NCI-H69 (cell line): ENCODE results near the gene MS4A10.

Experiments
- DNase-seq: peaks from one replicate; lab custom pipeline; 2025; lab: John Stamatoyannopoulos, UW

MS4A10 gene

GRCh38 chr11:60765355-60765754 lies 19.8 kb upstream of the MS4A10 start:
- no peak for DNase-seq

- DNase-seq: no peak
Observed at GRCh38 chr11:60766547-60766946, 18.6 kb upstream of the MS4A10 start.

DNA sequence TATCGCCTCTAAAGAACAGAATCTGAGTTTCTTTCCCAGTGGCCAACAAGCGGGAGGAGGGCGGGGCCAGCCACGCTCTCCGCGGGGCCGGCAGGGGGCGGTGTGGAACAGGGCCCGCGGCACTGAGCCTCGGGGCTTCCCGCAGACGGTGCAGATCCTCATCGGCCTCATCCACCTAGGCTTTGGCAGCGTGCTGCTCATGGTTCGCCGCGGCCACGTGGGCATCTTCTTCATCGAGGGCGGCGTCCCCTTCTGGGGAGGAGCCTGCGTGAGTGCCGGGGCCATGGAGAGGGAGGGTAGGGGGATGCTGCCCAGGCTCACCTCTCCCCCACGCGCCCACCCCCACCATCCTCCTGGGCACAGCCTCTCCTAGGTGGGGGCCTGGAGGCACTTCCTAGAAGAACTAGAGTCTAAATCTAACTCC lies 17.7 kb upstream of the MS4A10 start:
- DNase-seq: no peak

DNA sequence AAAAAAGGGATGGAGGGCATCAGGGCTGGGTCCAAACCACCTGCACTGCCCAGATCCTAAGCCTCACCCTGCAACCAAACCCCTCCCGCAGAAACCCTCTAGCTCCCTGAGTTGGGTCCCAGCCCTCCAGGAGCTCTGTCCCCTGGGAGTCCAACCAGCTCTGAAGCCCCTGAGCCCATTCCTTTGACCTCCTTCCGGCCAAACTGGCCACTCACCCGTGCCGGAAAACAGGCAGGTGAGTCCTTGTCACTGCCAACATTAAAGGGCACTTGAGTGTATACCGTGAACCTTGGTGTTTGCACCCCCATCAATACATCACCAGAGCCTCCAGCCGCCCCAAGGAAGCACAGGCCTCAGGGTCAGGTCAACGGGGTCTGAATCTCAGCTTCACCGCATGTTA lies 16.9 kb upstream of the MS4A10 start:
- DNase-seq: no peak

DNA sequence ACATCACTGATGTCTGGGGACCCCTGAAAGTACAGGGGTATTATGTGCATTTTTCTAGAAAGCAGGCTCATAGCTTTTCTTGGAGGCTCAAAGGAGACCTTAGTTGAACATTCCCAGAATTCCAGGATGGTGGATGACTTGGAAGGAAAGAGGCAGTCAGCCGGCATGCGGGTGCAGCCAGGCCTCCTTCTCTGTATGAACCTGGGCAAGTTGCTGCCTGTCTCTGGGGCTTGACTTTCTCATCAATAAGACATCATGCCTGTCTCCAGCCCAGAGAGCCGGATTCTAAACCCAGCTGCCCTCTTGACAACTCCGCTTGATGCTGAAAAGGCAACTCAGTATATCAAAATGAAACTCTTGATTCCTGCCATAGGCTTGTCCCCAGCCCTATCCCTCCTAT lies 15.9 kb upstream of the MS4A10 start:
- no peak for DNase-seq

GRCh38 chr11:60769811-60770210 lies 15.3 kb upstream of the MS4A10 start:
- DNase-seq: peak; percentile 65

GRCh38 chr11:60771146-60771545 lies 14.0 kb upstream of the MS4A10 start:
- DNase-seq: no peak

GRCh38 chr11:60771879-60772525 lies 13.1 kb upstream of the MS4A10 start:
- no peak for DNase-seq

DNA sequence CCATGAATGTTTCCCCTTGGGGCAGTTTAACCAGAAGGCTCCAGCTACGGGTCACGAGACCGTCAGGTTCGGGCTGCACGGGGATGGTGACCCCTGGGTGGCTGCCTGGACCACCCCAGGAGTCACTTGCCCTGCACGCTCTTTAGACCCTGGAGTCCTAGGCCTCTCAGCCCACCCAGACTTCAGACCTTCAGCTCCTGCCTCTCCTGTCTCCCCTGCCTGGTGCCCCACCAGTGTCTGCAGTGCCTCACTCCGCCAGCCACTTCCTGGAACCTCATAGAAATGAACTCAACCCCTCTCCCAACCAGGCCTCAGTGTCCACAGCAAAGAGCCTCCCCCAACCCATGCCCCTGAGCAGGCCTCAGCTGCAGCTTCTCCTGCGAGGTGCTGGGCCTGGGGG lies 12.5 kb upstream of the MS4A10 start:
- DNase-seq: no peak

DNA sequence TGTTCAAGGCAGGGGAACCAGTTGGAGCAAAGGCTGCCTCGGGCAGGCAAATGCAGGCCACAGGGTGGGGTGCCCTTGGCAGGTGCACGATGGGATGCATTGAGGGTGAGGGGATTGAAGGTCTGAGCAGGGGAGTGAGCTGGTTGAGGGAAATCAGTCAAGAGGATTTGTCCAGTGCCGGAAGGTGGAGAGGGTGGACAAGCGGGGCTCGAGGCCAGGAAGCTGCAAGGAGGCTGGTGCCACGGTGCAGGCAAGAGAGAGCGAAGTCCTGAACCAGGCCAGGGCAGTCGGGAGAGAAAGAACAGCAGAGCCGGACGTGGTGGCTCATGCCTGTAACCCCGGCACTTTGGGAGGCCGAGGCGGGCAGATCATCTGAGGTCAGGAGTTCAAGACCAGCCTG lies 10.4 kb upstream of the MS4A10 start:
- DNase-seq: no peak

GRCh38 chr11:60775420-60775961 lies 9.6 kb upstream of the MS4A10 start:
- DNase-seq: peak; percentile 96

DNA sequence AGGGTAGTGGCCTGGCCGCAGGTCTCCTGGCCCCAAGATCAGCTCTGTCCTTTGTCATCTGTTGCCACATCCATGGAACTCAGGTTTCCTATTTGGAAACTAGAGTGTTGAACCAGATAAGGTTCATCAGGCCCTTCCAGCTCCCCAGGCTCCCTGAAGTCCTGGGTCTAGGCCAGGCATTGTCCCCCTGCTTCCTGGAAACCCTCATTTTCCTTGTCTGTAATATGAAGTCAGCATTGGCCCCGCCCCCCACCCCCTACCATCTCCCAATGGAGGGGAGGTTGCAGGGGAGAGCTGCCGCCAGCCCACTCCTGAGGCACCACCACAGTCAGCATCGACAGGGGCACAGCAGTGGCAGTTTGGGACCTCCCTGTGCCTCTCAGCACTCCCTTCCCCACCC lies 9.0 kb upstream of the MS4A10 start:
- no peak for DNase-seq

- DNase-seq: no peak
Observed at GRCh38 chr11:60777106-60777505, 8.0 kb upstream of the MS4A10 start.

DNA sequence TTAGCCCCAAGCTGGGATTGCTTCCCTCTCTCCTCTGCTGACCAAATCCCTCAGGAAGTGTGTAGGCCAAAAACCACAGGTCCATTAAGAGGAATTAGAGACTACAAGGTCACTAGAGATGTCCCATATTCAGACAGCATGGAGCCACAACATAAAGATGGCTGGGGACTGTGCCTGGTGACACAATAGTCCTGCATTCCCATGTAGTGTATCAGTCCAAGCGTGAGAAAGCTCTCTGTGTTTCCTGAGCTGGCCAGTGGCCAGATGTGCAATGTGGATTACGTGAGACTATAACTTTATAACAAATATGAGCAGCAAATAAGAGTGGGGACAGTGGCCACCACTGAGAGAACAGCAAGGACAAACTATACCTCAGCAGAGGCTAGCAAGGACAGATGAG lies 7.6 kb upstream of the MS4A10 start:
- no peak for DNase-seq

DNA sequence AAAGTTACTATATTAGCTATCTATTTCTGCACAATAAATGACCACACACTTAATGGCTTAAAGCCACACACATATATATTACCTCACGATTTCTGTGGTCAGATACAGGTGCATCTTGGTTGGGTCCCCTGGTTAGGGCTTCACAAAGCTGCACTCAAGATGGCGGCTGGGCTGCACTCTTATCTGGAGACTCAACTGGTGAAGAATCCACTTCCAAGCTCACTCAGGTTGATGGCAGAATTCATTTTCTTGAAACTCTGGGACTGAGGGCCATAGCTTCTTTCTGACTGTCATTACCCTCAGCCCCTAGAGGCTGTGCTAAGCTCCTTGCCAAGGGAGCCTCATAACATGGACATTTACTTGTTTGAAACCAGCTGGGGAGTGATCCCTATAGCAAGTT lies 5.1 kb upstream of the MS4A10 start:
- DNase-seq: no peak

DNA sequence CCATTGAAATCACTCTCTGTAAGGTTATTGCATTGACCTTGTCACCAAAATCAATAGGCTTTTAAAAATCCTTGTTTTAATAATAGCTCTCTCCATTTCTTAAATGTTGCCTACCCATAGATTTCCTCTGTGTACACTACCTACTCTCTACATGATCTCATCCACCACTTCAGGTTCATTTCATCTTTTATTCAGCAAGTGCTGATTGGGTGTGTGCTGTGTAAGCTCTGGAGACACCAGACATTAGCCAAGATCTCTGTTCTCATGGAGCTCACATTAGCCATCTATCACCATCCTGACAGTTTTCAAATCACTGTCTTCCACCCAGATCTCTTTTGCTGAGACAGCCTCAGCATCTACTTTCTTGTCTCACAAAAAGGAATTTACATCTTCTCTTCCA lies 4.4 kb upstream of the MS4A10 start:
- no peak for DNase-seq

DNA sequence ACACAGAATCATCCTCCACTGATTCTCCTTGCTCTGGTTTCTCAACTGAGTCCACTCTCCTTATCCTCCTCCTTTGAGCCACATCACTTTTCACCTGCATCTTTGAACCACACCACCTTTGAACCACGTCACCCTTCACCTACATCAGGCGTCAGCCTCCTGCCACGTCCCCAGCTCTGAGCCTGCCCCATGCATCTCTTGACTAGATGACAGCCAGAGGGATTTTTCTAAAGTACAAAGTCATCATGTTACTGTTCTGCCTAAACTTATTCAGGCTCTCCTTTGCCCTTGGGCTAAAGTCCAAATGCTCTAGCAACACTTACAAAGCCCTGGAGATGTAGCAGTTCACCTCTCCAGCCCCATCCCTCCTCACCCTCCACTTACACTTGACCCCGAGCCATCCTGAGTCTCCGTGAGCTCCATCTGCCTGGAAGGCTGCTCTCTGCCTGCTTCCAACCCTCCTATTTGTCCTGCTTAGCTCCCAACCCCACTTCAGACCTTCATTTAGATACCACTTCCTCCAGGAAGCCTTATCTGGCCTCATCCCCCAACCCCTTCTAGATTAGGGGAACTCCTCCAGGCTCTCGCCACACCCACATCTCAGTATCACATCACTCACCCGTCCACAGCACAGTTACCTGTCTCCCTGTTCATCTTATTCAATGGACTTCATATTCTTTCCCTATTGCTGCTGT lies 3.7 kb upstream of the MS4A10 start:
- DNase-seq: no peak

- no peak for DNase-seq
Observed at GRCh38 chr11:60781981-60782316, 3.2 kb upstream of the MS4A10 start.

- DNase-seq: no peak
Observed at GRCh38 chr11:60782393-60783140, 2.6 kb upstream of the MS4A10 start.

DNA sequence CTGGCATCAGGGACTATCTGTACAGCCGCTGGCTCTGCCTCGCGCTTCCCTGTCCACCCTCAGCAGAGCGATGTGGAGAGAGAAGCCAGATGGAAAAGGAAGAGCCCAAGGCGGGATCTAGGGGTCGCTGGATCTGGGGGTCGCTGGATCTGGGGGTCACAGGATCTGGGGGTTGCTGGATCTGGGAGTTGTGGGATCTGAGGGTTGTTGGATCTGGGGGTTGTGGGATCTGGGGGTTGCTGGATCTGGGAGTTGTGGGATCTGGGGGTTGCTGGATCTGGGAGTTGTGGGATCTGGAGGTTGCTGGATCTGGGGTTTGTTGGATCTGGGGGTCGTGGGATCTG lies 2.0 kb upstream of the MS4A10 start:
- DNase-seq: no peak

- DNase-seq: no peak
Observed at GRCh38 chr11:60783911-60784310, 1.2 kb upstream of the MS4A10 start.

DNA sequence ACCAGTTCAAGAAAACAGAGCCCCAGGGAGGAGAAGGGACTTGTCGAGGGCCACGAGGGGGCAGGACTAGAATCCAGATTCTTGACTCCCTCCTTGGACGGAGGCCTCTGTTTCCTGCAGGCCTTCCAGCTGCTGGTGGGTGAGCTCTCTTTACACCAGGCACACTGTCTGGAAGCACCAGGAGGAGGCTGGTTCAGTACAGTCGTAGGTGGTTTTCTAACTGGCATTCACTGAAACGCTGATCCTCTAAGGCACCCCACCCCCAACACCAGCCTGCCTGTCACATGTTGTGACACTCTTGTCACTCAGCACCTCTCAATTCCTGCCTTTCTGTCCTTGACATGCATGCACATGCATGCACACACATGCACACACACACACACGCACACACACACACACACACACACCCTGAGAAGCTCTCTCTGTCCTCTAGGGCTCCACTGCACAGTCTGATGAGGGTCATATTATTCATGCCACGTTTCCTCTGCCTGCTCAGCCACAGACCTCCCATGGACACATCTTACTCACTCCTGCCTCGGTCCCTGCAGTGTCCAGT lies 751 bp downstream of the MS4A10 start:
- DNase-seq: no peak
